IPS DF 6.9 (cell line): Measurements from ENCODE around the gene CCNQ.

Source experiments
- DNase-seq: peaks from one replicate; pipeline ENCODE4 v3.0.0-alpha.2; 2013; ENCODE audit warnings: low read depth, low spot score
- H3K27ac ChIP-seq: one replicate; pipeline ENCODE4 v1.5.1; 2013; ENCODE audit warnings: low read length, control low read depth
- H3K27me3 ChIP-seq: 2 replicates; pipeline ENCODE4 v1.6.1; 2013; ENCODE audit warnings: mild to moderate bottlenecking, low read length; ENCODE audit not compliant: control insufficient read depth, insufficient read depth
- H3K36me3 ChIP-seq: 2 replicates; pipeline ENCODE4 v1.6.1; 2013; ENCODE audit warnings: low read length; ENCODE audit not compliant: control insufficient read depth, insufficient read depth
- H3K4me1 ChIP-seq: 2 replicates; pipeline ENCODE4 v1.6.1; 2013; ENCODE audit warnings: low read length; ENCODE audit not compliant: control insufficient read depth, insufficient read depth
- H3K4me3 ChIP-seq: 2 replicates; pipeline ENCODE4 v1.5.1; 2013; ENCODE audit warnings: mild to moderate bottlenecking, low read length
- H3K9me3 ChIP-seq: 2 replicates; pipeline ENCODE4 v1.6.1; 2013; ENCODE audit warnings: low read length, inconsistent platforms; ENCODE audit not compliant: control insufficient read depth, insufficient read depth
- WGBS: extraction: QIAGEN DNeasy Blood & Tissue Kit; methylation state at CpG from one replicate; pipeline ENCODE4 v1.1.7; 2013; ENCODE audit warnings: mixed read lengths, missing lambda C conversion rate; ENCODE audit not compliant: insufficient read length, insufficient coverage; 5-methylcytosine and 5-hydroxymethylcytosine counted together

CCNQ gene

GRCh38 chrX:153635788-153636668 lies 37.1 kb upstream of the CCNQ start:
- H3K36me3 ChIP-seq, result no peaks in the 10 kb centered on the region
- H3K27me3 ChIP-seq, result peaks cover 1% of the 10 kb centered on the region; the same call in 1 of the 2 replicates
- no peak overlapping the region for H3K4me3 ChIP-seq
- DNase-seq, result peak; percentile 45
- H3K27ac ChIP-seq, result no peak overlapping the region
- no CpG with 5 or more reads among the region's 21 CpGs for WGBS
- no peaks in the 10 kb centered on the region for H3K9me3 ChIP-seq
- no peaks in the 10 kb centered on the region for H3K4me1 ChIP-seq

DNA sequence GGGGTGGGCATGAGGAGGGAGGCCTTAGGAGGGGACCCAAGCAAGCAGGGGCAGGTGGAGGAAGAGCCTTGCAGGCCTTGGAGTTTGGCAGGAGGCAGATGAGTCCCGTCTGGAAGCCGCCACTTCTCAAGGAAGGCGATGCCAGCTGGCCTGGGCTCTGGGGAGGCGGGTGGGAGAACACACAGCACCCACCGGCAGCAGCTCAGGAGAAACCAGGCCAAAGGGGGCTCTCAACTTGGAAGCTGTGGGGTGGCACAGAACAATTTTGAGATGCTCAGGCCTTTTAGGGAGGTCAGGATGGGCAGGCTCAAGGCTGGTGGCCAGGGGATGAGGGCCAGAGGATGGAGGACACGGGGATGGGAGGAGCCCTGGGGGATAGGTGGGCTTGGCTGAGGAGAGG lies 36.4 kb upstream of the CCNQ start:
- DNase-seq, result no peak
- Histone ChIP-seq H3K4me3 (no peak overlapping the region), H3K27ac (no peak overlapping the region), H3K27me3 (no peaks in the 10 kb centered on the region), H3K4me1 (no peaks in the 10 kb centered on the region), H3K36me3 (no peaks in the 10 kb centered on the region), H3K9me3 (no peaks in the 10 kb centered on the region)
- no CpG with 5 or more reads among the region's 6 CpGs for WGBS

DNA sequence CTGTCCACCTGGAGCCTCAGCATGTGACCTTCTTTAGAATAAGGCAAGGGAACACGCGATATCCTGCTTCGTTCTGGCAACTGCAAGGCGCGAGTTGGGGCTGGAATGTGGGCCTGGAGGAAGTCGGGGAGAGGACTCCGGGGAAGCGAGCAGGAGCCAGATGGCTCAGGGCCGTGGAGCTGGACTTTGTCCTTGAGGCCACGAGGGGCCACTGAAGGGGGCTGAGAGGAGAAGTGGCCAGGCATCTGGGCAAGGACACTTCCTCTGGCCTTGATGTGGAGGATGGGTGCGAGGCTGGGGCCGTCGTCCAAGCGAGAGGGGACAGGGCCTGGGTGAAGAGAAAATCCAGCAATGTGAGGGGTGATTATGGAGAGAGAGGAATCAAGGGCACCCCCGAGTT lies 35.9 kb upstream of the CCNQ start:
- WGBS, result no CpG with 5 or more reads among the region's 15 CpGs
- Histone ChIP-seq H3K4me1 (no peaks in the 10 kb centered on the region), H3K4me3 (no peak overlapping the region), H3K9me3 (no peaks in the 10 kb centered on the region), H3K27me3 (no peaks in the 10 kb centered on the region), H3K27ac (no peak overlapping the region), H3K36me3 (no peaks in the 10 kb centered on the region)
- no peak for DNase-seq

DNA sequence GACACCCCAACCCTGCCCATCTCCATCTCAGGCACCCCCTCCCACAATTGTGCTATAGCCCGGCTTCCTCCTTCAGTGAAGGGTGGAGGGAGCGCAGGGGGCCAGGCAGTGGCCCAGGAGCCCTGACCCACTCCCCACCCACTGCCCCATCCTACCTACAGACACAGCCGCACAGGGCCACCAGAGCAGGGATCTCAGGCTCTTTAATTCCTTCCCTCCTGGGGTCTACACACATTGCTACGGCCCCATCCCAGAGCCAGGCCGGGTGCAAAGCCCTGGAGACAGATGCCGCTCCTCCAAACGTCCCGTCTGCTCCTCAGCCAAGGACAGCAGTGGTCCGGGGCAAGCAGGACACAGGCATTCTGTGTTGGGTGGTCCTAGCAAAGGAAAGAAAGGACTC lies 35.3 kb upstream of the CCNQ start:
- Histone ChIP-seq H3K9me3 (no peaks in the 10 kb centered on the region), H3K4me3 (no peak overlapping the region), H3K27ac (no peak overlapping the region), H3K27me3 (no peaks in the 10 kb centered on the region), H3K4me1 (no peaks in the 10 kb centered on the region), H3K36me3 (no peaks in the 10 kb centered on the region)
- DNase-seq, result no peak
- no CpG with 5 or more reads among the region's 9 CpGs for WGBS

GRCh38 chrX:153633607-153634180 lies 34.8 kb upstream of the CCNQ start:
- Histone ChIP-seq H3K9me3 (no peaks in the 10 kb centered on the region), H3K36me3 (no peaks in the 10 kb centered on the region), H3K27ac (no peak overlapping the region), H3K27me3 (no peaks in the 10 kb centered on the region), H3K4me3 (no peak overlapping the region), H3K4me1 (no peaks in the 10 kb centered on the region)
- no peak for DNase-seq
- WGBS, result no CpG with 5 or more reads among the region's 15 CpGs

DNA sequence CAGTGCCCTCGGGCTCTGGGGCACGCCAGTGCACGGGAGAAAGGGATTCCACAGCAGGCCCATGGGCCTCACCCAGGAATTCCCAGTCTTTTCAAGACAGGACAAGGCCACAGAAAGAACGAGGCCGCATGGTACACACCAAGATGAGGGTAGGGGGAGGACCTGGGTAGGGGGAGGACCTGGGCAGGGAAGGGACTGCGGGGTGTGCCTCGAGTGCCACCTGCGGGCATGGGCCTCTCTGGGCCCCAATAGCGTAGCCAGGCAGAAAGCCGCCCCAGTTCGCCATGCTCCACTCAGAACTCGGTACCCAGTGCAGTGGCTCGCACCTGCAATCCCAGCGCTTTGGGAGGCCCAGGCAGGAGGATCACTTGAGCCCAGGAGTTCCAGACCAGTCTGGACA lies 34.1 kb upstream of the CCNQ start:
- no peaks in the 10 kb centered on the region for H3K36me3 ChIP-seq
- H3K4me1 ChIP-seq, result no peaks in the 10 kb centered on the region
- no peak overlapping the region for H3K27ac ChIP-seq
- DNase-seq, result no peak
- H3K9me3 ChIP-seq, result no peaks in the 10 kb centered on the region
- no peaks in the 10 kb centered on the region for H3K27me3 ChIP-seq
- H3K4me3 ChIP-seq, result no peak overlapping the region
- no CpG with 5 or more reads among the region's 14 CpGs for WGBS

DNA sequence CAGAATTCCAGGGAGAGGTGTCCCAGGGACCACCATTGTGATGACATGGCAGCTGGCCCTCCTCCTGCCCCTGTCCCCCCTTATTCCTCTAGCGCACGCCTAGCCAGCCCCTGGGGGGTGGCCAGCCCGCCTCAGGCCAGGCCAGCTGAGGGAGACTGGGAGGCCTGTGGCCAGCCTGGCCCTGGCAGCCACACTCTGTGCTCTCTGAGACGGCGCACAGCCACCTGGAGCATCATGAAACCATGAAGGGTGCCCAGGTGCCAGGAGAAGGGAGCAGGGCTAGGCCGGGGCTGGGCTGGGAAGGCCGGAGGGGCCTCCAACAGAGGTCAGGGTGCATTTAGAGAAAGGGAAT lies 33.6 kb upstream of the CCNQ start:
- no peak for DNase-seq
- H3K4me3 ChIP-seq, result no peak overlapping the region
- no peaks in the 10 kb centered on the region for H3K36me3 ChIP-seq
- H3K27ac ChIP-seq, result no peak overlapping the region
- H3K27me3 ChIP-seq, result no peaks in the 10 kb centered on the region
- no peaks in the 10 kb centered on the region for H3K4me1 ChIP-seq
- no peaks in the 10 kb centered on the region for H3K9me3 ChIP-seq
- WGBS, result no CpG with 5 or more reads among the region's 7 CpGs

DNA sequence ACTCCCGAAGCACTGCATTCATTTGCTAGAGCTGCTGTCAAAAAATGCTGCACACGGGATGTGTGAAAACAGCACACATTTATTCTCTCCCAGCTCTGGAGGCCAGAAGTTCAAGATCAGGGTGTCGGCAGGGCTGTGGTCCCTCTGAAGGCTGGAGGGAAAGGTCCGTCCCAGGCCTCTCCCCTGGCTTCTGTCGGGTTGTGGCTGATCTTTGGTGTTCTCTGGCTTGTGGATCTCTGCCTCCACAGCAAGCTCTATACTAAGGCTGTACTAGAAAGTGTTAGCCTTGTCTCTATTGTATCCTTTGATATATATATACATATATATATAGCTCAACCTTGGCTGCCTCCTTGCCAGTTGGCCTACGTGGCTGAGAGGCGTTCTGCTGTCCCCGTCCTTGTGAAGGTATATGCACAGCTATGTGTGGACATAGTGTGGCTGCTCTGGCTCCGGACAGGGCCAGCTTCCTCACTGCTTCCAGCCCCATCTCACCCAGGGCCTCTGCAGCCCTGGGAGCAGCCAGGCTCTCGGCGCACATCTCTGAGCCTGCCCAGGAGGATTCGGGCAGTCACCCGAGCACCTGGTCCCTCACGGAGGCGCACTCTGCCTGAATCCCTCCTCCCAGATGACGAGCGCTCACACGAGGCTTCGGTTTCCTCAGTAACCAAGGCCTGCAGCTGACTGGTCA lies 33.1 kb upstream of the CCNQ start:
- no peak for DNase-seq
- Histone ChIP-seq H3K27me3 (no peaks in the 10 kb centered on the region), H3K9me3 (no peaks in the 10 kb centered on the region), H3K36me3 (no peaks in the 10 kb centered on the region), H3K4me3 (no peak overlapping the region), H3K27ac (no peak overlapping the region), H3K4me1 (no peaks in the 10 kb centered on the region; the same call in 1 of the 2 replicates)
- WGBS, result no CpG with 5 or more reads among the region's 19 CpGs

GRCh38 chrX:153631346-153631745 lies 32.4 kb upstream of the CCNQ start:
- Histone ChIP-seq H3K36me3 (no peaks in the 10 kb centered on the region), H3K27ac (no peak overlapping the region), H3K4me3 (no peak overlapping the region), H3K4me1 (no peaks in the 10 kb centered on the region; the same call in 1 of the 2 replicates), H3K27me3 (no peaks in the 10 kb centered on the region), H3K9me3 (no peaks in the 10 kb centered on the region)
- WGBS, result no CpG with 5 or more reads among the region's 2 CpGs
- no peak for DNase-seq

DNA sequence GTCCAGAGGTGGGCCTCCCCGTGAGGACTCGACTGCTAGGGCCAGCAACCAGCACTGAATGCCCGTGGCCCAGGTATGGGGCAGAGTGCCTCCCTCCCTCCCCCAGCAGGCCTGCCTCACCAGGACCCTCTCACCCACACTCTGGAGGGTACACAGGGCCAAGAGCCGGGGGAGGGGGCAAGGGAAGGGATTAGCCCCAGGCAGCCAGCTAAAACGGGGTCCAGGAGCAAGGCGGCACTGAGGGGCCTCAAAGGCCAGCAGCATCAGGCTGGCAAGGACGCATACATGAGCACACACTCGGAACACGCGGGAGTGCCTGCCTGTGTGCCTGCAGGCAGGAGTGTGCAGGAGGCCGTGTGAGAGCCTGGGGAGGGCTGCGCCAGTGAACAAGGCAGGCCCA lies 29.7 kb upstream of the CCNQ start:
- H3K4me1 ChIP-seq, result no peaks in the 10 kb centered on the region; the same call in 1 of the 2 replicates
- no peaks in the 10 kb centered on the region for H3K36me3 ChIP-seq
- no peak overlapping the region for H3K4me3 ChIP-seq
- no peak overlapping the region for H3K27ac ChIP-seq
- no CpG with 5 or more reads among the region's 12 CpGs for WGBS
- no peak for DNase-seq
- no peaks in the 10 kb centered on the region for H3K27me3 ChIP-seq
- no peaks in the 10 kb centered on the region for H3K9me3 ChIP-seq
